ENCODE results near the gene SLC22A14. TPM values are rescaled to one million over a fixed set of nuclear protein-coding genes. Genes with fewer than 3 reads are reported as not detected.

The SLC22A14 gene
- total and polyA plus RNA-seq, 10 of the 15 experiments (the other 5 are each of a cell fraction or from before 2014, with no cell fraction given): not detected

DNA sequence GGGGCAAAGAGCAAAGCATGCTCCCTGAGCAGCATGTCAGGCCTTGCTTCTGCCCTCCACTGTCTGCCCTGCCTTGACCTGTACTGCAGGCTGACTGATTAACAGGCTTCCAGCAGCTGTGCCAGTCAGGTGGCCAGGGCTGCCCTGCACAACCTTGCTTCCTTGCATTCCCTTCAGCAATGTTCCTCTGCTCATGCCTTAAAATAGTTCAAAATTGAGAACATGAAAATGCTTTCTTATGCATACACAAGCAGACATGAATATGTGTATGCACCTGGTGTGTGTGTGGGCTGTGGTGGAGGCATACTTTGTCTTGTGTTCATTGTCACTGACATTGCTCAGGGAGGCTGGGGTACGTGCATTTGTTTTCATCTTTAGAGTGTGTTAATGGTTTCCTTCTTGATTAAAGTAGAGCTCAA lies 17.7 kb upstream of the SLC22A14 start:
- intact Hi-C loops (cut with micrococcal nuclease; ENCODE audit: unreplicated experiment): no loop called here
- ChIA-PET RAD21 (ENCODE audit: unreplicated experiment) (interaction anchor here (1.2 kb wide), 1 partner anchor 10 kb away, joined by 3 read pairs; no protein-coding TSS in a partner anchor), SMC1A (ENCODE audit: uncharacterized antibody, unreplicated experiment) (interaction anchor here (1.5 kb wide), 1 partner anchor 12 kb away, joined by 3 read pairs; no protein-coding TSS in a partner anchor), CTCF (no interaction called here), POLR2A (no interaction called here)
- Histone ChIP-seq H4K20me1 (ENCODE audit: control insufficient read depth, insufficient read depth) (no peaks in the 10 kb centered on the region), H3K36me3 (ENCODE audit: control insufficient read depth in 2 of 2, insufficient read depth in 2 of 2, low read length in 1 of 2) (no peaks in the 10 kb centered on the region), H3K9ac (ENCODE audit: control insufficient read depth, insufficient read depth, low read length) (no peak overlapping the region), H3K79me2 (ENCODE audit: control insufficient read depth, insufficient read depth, low read length) (no peaks in the 10 kb centered on the region), H3K27ac (ENCODE audit: control insufficient read depth, insufficient read depth) (no peak overlapping the region), H3K9me3 (replicated peaks; ENCODE audit: control insufficient read depth, insufficient read depth, low read length) (no peaks in the 10 kb centered on the region), H2AFZ (ENCODE audit: control insufficient read depth, low read depth, low read length) (no peak overlapping the region), H3K4me2 (ENCODE audit: control insufficient read depth, insufficient read depth) (no peak overlapping the region), H3K4me3 (no peak overlapping the region), H3K4me1 (ENCODE audit: control insufficient read depth, insufficient read depth, low read length) (peaks cover 14% of the 10 kb centered on the region), H3K27me3 (replicated peaks in 1 of 2; ENCODE audit: control insufficient read depth in 2 of 2, insufficient read depth in 2 of 2, low read length in 1 of 2) (no peaks in the 10 kb centered on the region)
- ATAC-seq (peak; percentile 12; the same call in 2 of the 3 replicates), FAIRE-seq (no peak), DNase-seq (ENCODE audit: low read depth, low spot score) (no peak)
- WGBS (ENCODE audit: insufficient coverage, insufficient replicate concordance, low lambda C conversion rate, missing lambda C conversion rate): 0% methylated on average over 1 of the region's 1 CpG
- BruUV-seq (replicated peaks): no TSS peak
- TF ChIP-seq, protein P1, sequence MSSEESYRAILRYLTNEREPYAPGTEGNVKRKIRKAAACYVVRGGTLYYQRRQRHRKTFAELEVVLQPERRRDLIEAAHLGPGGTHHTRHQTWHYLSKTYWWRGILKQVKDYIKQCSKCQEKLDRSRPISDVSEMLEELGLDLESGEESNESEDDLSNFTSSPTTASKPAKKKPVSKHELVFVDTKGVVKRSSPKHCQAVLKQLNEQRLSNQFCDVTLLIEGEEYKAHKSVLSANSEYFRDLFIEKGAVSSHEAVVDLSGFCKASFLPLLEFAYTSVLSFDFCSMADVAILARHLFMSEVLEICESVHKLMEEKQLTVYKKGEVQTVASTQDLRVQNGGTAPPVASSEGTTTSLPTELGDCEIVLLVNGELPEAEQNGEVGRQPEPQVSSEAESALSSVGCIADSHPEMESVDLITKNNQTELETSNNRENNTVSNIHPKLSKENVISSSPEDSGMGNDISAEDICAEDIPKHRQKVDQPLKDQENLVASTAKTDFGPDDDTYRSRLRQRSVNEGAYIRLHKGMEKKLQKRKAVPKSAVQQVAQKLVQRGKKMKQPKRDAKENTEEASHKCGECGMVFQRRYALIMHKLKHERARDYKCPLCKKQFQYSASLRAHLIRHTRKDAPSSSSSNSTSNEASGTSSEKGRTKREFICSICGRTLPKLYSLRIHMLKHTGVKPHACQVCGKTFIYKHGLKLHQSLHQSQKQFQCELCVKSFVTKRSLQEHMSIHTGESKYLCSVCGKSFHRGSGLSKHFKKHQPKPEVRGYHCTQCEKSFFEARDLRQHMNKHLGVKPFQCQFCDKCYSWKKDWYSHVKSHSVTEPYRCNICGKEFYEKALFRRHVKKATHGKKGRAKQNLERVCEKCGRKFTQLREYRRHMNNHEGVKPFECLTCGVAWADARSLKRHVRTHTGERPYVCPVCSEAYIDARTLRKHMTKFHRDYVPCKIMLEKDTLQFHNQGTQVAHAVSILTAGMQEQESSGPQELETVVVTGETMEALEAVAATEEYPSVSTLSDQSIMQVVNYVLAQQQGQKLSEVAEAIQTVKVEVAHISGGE (CRISPR knock-in tag; IDR thresholded peaks at IDR 0.05): no peak
- TF ChIP-seq ZSCAN29 (IDR thresholded peaks at IDR 0.05) (no peak), DPF2 (IDR thresholded peaks at IDR 0.05) (no peak), HDAC2 (IDR thresholded peaks at IDR 0.05) (no peak), EP300 (IDR thresholded peaks at IDR 0.05; ENCODE audit: borderline replicate concordance in 1 of 2, control insufficient read depth in 1 of 2, low read depth in 2 of 2, low read length in 2 of 2) (no peak), IKZF2 (IDR thresholded peaks at IDR 0.05) (no peak), POLR2AphosphoS2 (IDR thresholded peaks at IDR 0.05; ENCODE audit: low read depth, low read length) (no peak), FOS (IDR thresholded peaks at IDR 0.05; ENCODE audit: borderline replicate concordance, extremely low read depth, insufficient read length) (no peak), CHD1 (IDR thresholded peaks at IDR 0.05; ENCODE audit: low read depth, low read length) (no peak)
- TF ChIP-seq, protein P2, sequence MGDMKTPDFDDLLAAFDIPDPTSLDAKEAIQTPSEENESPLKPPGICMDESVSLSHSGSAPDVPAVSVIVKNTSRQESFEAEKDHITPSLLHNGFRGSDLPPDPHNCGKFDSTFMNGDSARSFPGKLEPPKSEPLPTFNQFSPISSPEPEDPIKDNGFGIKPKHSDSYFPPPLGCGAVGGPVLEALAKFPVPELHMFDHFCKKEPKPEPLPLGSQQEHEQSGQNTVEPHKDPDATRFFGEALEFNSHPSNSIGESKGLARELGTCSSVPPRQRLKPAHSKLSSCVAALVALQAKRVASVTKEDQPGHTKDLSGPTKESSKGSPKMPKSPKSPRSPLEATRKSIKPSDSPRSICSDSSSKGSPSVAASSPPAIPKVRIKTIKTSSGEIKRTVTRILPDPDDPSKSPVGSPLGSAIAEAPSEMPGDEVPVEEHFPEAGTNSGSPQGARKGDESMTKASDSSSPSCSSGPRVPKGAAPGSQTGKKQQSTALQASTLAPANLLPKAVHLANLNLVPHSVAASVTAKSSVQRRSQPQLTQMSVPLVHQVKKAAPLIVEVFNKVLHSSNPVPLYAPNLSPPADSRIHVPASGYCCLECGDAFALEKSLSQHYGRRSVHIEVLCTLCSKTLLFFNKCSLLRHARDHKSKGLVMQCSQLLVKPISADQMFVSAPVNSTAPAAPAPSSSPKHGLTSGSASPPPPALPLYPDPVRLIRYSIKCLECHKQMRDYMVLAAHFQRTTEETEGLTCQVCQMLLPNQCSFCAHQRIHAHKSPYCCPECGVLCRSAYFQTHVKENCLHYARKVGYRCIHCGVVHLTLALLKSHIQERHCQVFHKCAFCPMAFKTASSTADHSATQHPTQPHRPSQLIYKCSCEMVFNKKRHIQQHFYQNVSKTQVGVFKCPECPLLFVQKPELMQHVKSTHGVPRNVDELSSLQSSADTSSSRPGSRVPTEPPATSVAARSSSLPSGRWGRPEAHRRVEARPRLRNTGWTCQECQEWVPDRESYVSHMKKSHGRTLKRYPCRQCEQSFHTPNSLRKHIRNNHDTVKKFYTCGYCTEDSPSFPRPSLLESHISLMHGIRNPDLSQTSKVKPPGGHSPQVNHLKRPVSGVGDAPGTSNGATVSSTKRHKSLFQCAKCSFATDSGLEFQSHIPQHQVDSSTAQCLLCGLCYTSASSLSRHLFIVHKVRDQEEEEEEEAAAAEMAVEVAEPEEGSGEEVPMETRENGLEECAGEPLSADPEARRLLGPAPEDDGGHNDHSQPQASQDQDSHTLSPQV (IDR thresholded peaks at IDR 0.05): no peak
- TF ChIP-seq, protein P3, sequence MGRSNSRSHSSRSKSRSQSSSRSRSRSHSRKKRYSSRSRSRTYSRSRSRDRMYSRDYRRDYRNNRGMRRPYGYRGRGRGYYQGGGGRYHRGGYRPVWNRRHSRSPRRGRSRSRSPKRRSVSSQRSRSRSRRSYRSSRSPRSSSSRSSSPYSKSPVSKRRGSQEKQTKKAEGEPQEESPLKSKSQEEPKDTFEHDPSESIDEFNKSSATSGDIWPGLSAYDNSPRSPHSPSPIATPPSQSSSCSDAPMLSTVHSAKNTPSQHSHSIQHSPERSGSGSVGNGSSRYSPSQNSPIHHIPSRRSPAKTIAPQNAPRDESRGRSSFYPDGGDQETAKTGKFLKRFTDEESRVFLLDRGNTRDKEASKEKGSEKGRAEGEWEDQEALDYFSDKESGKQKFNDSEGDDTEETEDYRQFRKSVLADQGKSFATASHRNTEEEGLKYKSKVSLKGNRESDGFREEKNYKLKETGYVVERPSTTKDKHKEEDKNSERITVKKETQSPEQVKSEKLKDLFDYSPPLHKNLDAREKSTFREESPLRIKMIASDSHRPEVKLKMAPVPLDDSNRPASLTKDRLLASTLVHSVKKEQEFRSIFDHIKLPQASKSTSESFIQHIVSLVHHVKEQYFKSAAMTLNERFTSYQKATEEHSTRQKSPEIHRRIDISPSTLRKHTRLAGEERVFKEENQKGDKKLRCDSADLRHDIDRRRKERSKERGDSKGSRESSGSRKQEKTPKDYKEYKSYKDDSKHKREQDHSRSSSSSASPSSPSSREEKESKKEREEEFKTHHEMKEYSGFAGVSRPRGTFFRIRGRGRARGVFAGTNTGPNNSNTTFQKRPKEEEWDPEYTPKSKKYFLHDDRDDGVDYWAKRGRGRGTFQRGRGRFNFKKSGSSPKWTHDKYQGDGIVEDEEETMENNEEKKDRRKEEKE (IDR thresholded peaks at IDR 0.05): no peak
- in situ Hi-C loops (cut with MboI): no loop called here
